ENCODE results near the gene IREB2. TPM values are rescaled to one million over a fixed set of nuclear protein-coding genes. Genes with fewer than 3 reads are reported as not detected.

Gene IREB2
- total RNA-seq, 4 donors from 2014 or later, result 17.5 to 23.7 (median 19.4) TPM

DNA sequence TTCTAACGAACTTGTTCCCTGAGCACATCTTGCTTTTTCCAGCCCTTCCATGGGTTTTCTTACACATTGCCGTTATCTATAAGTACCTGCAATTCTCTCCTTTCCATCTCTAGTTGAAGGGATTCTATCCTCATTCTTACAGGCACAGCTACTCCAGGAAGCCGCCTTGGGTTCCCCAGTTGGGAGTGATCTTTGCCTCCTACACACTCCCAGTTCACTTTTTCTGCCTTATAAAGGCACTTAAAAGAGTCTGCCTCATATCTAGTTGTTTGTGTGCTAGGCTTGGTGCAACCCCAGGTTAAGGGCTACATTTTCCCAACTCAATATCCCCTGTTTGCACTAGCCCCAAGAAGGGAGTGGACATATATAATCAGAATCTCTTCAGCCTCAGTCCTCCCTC is 44.0 kb upstream of the IREB2 start:
- Histone ChIP-seq H3K27ac (replicated peaks in 1 of 4) (no peak overlapping the region), H3K4me3 (no peak overlapping the region), H3K27me3 (peaks cover 0 to 24% (median 0%) of the 10 kb centered on the region in 4 donors), H3K4me1 (peaks cover 0 to 12% (median 10%) of the 10 kb centered on the region in 4 donors), H3K9me3 (no peaks in the 10 kb centered on the region), H3K36me3 (no peaks in the 10 kb centered on the region)
- DNase-seq (ENCODE audit: extremely low spot score), result no peak
- WGBS, result 94% methylated on average over 3 of the region's 3 CpGs
- no peak for TF ChIP-seq EP300 (IDR thresholded peaks at IDR 0.05)
- TF ChIP-seq POLR2A (IDR thresholded peaks at IDR 0.05; ENCODE audit: low read depth), result no peak
- TF ChIP-seq, protein P1, sequence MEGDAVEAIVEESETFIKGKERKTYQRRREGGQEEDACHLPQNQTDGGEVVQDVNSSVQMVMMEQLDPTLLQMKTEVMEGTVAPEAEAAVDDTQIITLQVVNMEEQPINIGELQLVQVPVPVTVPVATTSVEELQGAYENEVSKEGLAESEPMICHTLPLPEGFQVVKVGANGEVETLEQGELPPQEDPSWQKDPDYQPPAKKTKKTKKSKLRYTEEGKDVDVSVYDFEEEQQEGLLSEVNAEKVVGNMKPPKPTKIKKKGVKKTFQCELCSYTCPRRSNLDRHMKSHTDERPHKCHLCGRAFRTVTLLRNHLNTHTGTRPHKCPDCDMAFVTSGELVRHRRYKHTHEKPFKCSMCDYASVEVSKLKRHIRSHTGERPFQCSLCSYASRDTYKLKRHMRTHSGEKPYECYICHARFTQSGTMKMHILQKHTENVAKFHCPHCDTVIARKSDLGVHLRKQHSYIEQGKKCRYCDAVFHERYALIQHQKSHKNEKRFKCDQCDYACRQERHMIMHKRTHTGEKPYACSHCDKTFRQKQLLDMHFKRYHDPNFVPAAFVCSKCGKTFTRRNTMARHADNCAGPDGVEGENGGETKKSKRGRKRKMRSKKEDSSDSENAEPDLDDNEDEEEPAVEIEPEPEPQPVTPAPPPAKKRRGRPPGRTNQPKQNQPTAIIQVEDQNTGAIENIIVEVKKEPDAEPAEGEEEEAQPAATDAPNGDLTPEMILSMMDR (IDR thresholded peaks at IDR 0.05), result no peak
- no peak for TF ChIP-seq POLR2AphosphoS5 (IDR thresholded peaks at IDR 0.05)
- intact Hi-C loops (cut with DNase I), result no loop called here

DNA sequence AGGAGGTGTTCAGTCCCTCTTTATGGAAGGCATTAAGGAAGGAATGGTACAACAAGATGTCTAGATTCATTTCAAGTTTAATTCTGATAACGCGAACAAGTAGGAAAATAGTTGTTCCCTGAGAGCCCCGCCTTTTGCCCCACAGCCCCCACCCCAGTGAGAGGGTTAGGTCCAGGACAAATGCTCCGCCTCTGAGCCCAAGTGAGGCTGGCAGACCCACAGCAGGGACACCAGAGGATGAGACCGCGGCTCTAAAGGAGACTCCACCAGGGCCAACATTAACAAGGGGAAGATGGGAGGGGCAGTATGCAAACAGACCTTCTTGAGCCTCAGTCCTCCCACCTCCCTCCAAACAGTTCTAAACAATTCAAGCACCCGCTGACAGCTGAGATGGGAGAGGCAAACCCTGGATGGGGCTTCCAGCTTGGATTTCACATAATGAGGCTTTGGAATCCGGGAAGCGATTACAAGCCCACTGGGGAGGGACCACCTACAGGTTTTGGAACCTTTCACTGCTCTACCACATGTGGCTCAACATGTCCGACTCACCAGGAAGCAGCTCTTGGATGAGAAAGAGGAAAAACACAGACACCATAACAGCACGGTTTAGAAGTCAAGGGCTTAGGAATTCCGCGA is 42.9 kb upstream of the IREB2 start:
- Histone ChIP-seq H3K27me3 (peaks cover 0 to 16% (median 0%) of the 10 kb centered on the region in 4 donors), H3K9me3 (no peaks in the 10 kb centered on the region), H3K27ac (replicated peaks in 1 of 4) (no peak overlapping the region), H3K36me3 (no peaks in the 10 kb centered on the region), H3K4me1 (peaks cover 0 to 12% (median 10%) of the 10 kb centered on the region in 4 donors), H3K4me3 (no peak overlapping the region)
- TF ChIP-seq POLR2AphosphoS5 (IDR thresholded peaks at IDR 0.05) (no peak), POLR2A (IDR thresholded peaks at IDR 0.05; ENCODE audit: low read depth) (no peak), EP300 (IDR thresholded peaks at IDR 0.05) (no peak)
- TF ChIP-seq, protein P1 (IDR thresholded peaks at IDR 0.05), result no peak
- WGBS, result 58% methylated on average over 13 of the region's 13 CpGs
- DNase-seq (ENCODE audit: extremely low spot score), result no peak
- intact Hi-C loops (cut with DNase I), result no loop called here

DNA sequence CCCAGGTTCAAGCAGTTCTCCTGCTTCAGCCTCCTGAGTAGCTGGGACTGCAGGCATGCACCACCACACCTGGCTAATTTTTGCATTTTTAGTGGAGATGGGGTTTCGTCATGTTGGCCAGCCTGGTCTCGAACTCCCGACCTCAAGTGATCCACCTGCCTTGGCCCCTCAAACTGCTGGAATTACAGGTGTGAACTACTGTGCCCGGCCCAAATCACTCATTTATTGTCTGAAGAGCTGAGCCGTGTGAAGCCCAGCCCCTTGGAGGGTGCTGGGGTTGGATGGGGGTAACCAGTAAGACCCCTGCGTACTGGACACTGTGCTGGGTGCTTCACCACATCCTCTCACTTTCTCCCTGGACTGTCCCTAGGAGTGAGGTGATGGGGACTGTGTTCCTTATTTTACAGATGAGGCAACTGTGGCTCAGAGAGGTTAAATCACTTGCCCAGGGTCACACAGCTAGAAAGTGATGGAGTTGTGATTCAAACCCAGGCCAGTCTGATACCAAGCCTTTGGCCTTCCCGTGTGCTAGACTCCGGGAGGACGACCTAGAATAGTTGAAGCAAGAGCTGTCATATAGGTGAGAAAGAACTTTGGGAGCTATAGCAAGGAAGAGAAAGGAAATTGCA is 41.7 kb upstream of the IREB2 start:
- WGBS, result 92% methylated on average over 4 of the region's 9 CpGs
- intact Hi-C loops (cut with DNase I), result no loop called here
- TF ChIP-seq, protein P1 (IDR thresholded peaks at IDR 0.05), result no peak
- TF ChIP-seq EP300 (IDR thresholded peaks at IDR 0.05) (no peak), POLR2A (IDR thresholded peaks at IDR 0.05; ENCODE audit: low read depth) (no peak), POLR2AphosphoS5 (IDR thresholded peaks at IDR 0.05) (no peak)

DNA sequence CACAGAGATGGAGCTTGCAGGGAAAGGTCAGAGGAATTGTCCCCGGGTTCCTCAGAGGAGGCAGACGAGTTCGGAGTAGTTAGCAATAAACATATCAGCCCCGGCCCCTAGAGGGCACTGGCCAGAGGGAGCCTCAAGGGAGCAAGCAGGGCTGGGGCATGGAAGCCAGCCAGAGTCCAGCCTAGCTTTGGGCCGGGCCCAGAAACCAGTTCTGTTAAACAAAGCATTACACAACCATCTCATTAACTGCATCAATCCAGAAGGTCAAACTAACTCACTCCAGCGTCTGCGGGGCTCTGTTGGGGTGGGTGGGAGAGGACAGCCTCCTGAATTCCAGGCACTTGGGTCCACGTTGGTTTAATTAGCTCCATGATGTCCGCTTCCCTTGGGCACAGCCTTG is 41.0 kb upstream of the IREB2 start:
- H3K4me3 ChIP-seq, result no peak overlapping the region
- no peaks in the 10 kb centered on the region for H3K9me3 ChIP-seq
- H3K27ac ChIP-seq (replicated peaks in 1 of 4), result no peak overlapping the region
- no peaks in the 10 kb centered on the region for H3K36me3 ChIP-seq
- TF ChIP-seq, protein P1 (IDR thresholded peaks at IDR 0.05), result peak in 1 of 3 experiments; percentile 57
- TF ChIP-seq POLR2AphosphoS5 (IDR thresholded peaks at IDR 0.05) (no peak), EP300 (IDR thresholded peaks at IDR 0.05) (no peak)
- no peak for DNase-seq (ENCODE audit: extremely low spot score)
- H3K27me3 ChIP-seq, result peaks cover 0 to 21% (median 0%) of the 10 kb centered on the region in 4 donors
- H3K4me1 ChIP-seq, result peaks cover 0 to 12% (median 10%) of the 10 kb centered on the region in 4 donors
- intact Hi-C loops (cut with DNase I), result no loop called here
- 58% methylated on average over 4 of the region's 9 CpGs for WGBS

More for the DNA sequence above, 41.7 kb upstream of the IREB2 start:
- H3K27me3 ChIP-seq, result peaks cover 0 to 14% (median 0%) of the 10 kb centered on the region in 4 donors
- no peaks in the 10 kb centered on the region for H3K36me3 ChIP-seq
- H3K4me3 ChIP-seq, result no peak overlapping the region
- H3K27ac ChIP-seq (replicated peaks in 1 of 4), result no peak overlapping the region
- DNase-seq (ENCODE audit: extremely low spot score), result no peak
- H3K9me3 ChIP-seq, result no peaks in the 10 kb centered on the region
- H3K4me1 ChIP-seq, result peaks cover 0 to 12% (median 10%) of the 10 kb centered on the region in 4 donors

All from esophagus muscularis mucosa (tissue), 4 donors.